AG04449 (cell line): Measurements from ENCODE around the gene PET100.

ENCODE experiments used
- CTCF ChIA-PET: fragments of 350-600 bp; formaldehyde crosslinking; extraction: SDS; loops from one replicate; lab custom pipeline; 2021; ENCODE audit warnings: antibody characterized with exemption; lab: Yijun Ruan, JAX
- POLR2A ChIA-PET: fragments of 400-600, 350-600 bp; formaldehyde crosslinking; extraction: SDS; loops from one replicate; lab custom pipeline; 2020; ENCODE audit warnings: antibody characterized with exemption, inconsistent platforms; lab: Yijun Ruan, JAX
- DNase-seq: peaks from one replicate; pipeline ENCODE4 v3.0.0-alpha.2; 2010; ENCODE audit warnings: low read depth, low spot score
- H3K4me3 ChIP-seq: 2 replicates; pipeline ENCODE4 v1.5.1; 2011; ENCODE audit warnings: low read depth, mild to moderate bottlenecking, control low read depth, low read length
- CTCF ChIP-seq: IDR thresholded peaks from one replicate; pipeline ENCODE4 v1.5.1; 2011; ENCODE audit warnings: mild to moderate bottlenecking, moderate library complexity, low read length, control low read depth, inconsistent platforms; ENCODE audit not compliant: insufficient read depth; ENCODE audit errors: missing control alignments

PET100 gene

GRCh38 chr19:7596211-7596937, 33.2 kb upstream of the PET100 start:
- H3K4me3 ChIP-seq = no peak overlapping the region
- no peak for DNase-seq
- ChIA-PET POLR2A (no interaction called here), CTCF (interaction anchor here (1.4 kb wide), 1 partner anchor 85 kb away, joined by 4 read pairs; the partner anchor contains the start of gene TRAPPC5)
- TF ChIP-seq CTCF = no peak

GRCh38 chr19:7597689-7598088, 31.9 kb upstream of the PET100 start:
- ChIA-PET CTCF (interaction anchor here (1.7 kb wide), 1 partner anchor 30 kb away, joined by 6 read pairs; no protein-coding TSS in a partner anchor), POLR2A (no interaction called here)
- DNase-seq = no peak
- TF ChIP-seq CTCF = no peak
- no peak overlapping the region for H3K4me3 ChIP-seq

- DNase-seq = no peak
- no peak for TF ChIP-seq CTCF
- H3K4me3 ChIP-seq = no peak overlapping the region
- CTCF ChIA-PET = interaction anchor here (1.7 kb wide), 1 partner anchor 30 kb away, joined by 6 read pairs; no protein-coding TSS in a partner anchor
- POLR2A ChIA-PET = no interaction called here
These were observed 31.4 kb upstream of the PET100 start for GRCh38 chr19:7598180-7598579.

- TF ChIP-seq CTCF = no peak
- CTCF ChIA-PET = no interaction called here
- DNase-seq = no peak
These were observed 28.9 kb upstream of the PET100 start for GRCh38 chr19:7600721-7601120.

GRCh38 chr19:7602240-7602934, 27.2 kb upstream of the PET100 start:
- DNase-seq = no peak
- no peak overlapping the region for H3K4me3 ChIP-seq
- CTCF ChIA-PET = no interaction called here
- TF ChIP-seq CTCF = no peak
- POLR2A ChIA-PET = no interaction called here

More at GRCh38 chr19:7600721-7601120, 28.9 kb upstream of the PET100 start:
- POLR2A ChIA-PET = no interaction called here
- no peak overlapping the region for H3K4me3 ChIP-seq

- no peak overlapping the region for H3K4me3 ChIP-seq
- no peak for TF ChIP-seq CTCF
- no peak for DNase-seq
- POLR2A ChIA-PET = no interaction called here
- CTCF ChIA-PET = no interaction called here
These were observed 26.6 kb upstream of the PET100 start for GRCh38 chr19:7602935-7603497.
